Peyer's patch (tissue), 4 donors: ENCODE measurements around the gene GSAP.

Source experiments
- POLR2A ChIP-seq, 2 donors: fragments of 450-650 bp; IDR thresholded peaks; one replicate each; pipeline ENCODE4 v1.5.1; 2017; ENCODE audit warnings: antibody characterized with exemption in 2 of 2, mild to moderate bottlenecking in 2 of 2, moderate library complexity in 2 of 2
- TF ChIP-seq, protein P1 (sequence below), 6 experiments: fragments of 450-650 bp in 4 of 6; fragments of 200-600 bp in 2 of 6; sonication (generic) in 1 of 6; IDR thresholded peaks; one replicate each; pipeline ENCODE4 v1.5.1; 2017 to 2019; ENCODE audit warnings: antibody characterized with exemption in 6 of 6, mild to moderate bottlenecking in 3 of 6, moderate library complexity in 1 of 6

DNA sequence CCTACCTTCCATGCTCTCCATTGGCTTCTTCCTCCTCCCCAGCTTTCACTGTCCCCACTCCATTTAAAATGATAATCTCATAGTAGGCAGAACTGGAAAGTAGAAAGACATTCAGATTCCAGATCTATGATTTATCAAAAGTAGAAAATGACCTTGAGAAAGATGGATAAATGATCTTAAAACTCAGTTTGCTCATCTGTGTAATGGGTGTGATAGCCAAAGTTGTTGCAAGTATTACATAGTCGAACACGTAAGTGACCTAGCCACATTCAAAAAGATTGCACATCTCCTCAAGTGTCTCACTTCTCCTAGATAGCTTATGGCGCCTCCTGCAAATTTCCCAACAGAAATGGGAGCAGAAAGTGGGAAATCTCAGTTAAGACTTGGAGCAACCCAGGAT, 126.8 kb downstream of the GSAP start:
- TF ChIP-seq, protein P1, sequence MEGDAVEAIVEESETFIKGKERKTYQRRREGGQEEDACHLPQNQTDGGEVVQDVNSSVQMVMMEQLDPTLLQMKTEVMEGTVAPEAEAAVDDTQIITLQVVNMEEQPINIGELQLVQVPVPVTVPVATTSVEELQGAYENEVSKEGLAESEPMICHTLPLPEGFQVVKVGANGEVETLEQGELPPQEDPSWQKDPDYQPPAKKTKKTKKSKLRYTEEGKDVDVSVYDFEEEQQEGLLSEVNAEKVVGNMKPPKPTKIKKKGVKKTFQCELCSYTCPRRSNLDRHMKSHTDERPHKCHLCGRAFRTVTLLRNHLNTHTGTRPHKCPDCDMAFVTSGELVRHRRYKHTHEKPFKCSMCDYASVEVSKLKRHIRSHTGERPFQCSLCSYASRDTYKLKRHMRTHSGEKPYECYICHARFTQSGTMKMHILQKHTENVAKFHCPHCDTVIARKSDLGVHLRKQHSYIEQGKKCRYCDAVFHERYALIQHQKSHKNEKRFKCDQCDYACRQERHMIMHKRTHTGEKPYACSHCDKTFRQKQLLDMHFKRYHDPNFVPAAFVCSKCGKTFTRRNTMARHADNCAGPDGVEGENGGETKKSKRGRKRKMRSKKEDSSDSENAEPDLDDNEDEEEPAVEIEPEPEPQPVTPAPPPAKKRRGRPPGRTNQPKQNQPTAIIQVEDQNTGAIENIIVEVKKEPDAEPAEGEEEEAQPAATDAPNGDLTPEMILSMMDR (IDR thresholded peaks at IDR 0.05), result no peak
- no peak for TF ChIP-seq POLR2A (IDR thresholded peaks at IDR 0.05)
